GM12865 (cell line): ENCODE results near the gene MAP4K4.

Source experiments
- DNase-seq: peaks from one replicate; pipeline ENCODE4 v3.0.0; 2010; ENCODE audit warnings: low read depth
- H3K4me3 ChIP-seq: 2 replicates; pipeline ENCODE4 v1.5.1; 2011; ENCODE audit warnings: mild to moderate bottlenecking, low read depth, low read length, control low read depth
- CTCF ChIP-seq: IDR thresholded peaks from 2 replicates; pipeline ENCODE4 v1.5.1; 2011; ENCODE audit warnings: low read length, control low read depth, low read depth, inconsistent platforms; ENCODE audit not compliant: insufficient read depth; ENCODE audit errors: missing control alignments

Gene MAP4K4

DNA sequence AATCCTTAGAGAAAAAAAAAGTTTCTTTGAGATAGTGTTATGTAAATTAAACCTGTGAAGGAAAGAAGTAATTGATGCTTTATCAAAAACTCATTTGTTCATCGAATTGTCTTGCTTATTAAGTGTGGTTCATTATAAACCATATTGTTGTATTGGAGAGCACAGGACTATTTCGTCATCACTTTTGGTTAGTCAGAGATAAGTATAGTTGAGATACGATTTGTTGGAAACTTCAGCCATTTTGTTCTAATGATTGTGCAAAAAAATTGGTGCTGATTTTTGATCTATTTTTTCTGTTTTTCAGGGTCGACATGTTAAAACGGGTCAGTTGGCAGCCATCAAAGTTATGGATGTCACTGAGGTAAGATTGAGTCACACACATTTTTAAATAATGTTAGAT, 92.9 kb downstream of the MAP4K4 start:
- no peak for DNase-seq
- no peak overlapping the region for H3K4me3 ChIP-seq
- no peak for TF ChIP-seq CTCF

DNA sequence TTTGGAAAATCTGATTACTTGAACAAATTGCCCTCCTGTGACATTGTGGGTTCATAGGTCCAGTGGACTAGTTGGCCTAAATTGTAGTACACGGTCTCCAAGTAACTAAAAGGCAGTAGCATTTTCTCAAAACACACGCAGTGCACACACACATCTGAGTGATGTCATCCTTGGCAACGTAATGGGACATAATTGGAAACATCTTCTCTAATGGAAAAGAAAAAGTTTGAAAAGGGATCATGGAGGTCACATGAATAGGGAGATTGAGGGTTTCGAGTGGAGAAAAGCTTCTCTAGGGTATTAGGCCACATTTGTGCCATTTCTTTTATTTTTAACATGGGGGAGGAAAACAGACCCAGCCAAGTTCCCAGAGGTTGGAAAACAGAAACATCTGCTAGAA, 93.3 kb downstream of the MAP4K4 start:
- no peak for DNase-seq
- TF ChIP-seq CTCF: no peak

DNA sequence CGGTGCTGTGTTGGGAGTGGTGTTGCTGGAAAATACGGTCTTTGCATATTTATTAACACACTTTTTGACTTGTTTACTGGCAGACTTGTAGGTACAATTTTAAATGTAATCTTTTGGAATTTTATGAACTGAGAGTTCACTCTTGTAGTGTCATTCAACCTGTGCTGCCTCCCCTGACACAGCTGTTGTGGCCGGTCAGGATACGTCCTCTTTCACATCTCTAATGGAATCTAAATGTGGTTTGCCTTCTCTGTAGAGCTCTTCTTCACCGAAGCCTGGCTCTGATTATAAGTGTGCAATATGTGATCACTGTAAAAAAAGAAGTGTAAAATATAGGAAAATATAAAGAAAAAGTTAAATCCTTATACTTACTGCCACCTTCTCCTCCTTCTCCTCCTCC, 94.7 kb downstream of the MAP4K4 start:
- H3K4me3 ChIP-seq: no peak overlapping the region
- TF ChIP-seq CTCF: no peak
- DNase-seq: no peak

More for the DNA sequence above, 93.3 kb downstream of the MAP4K4 start:
- H3K4me3 ChIP-seq: no peak overlapping the region

DNA sequence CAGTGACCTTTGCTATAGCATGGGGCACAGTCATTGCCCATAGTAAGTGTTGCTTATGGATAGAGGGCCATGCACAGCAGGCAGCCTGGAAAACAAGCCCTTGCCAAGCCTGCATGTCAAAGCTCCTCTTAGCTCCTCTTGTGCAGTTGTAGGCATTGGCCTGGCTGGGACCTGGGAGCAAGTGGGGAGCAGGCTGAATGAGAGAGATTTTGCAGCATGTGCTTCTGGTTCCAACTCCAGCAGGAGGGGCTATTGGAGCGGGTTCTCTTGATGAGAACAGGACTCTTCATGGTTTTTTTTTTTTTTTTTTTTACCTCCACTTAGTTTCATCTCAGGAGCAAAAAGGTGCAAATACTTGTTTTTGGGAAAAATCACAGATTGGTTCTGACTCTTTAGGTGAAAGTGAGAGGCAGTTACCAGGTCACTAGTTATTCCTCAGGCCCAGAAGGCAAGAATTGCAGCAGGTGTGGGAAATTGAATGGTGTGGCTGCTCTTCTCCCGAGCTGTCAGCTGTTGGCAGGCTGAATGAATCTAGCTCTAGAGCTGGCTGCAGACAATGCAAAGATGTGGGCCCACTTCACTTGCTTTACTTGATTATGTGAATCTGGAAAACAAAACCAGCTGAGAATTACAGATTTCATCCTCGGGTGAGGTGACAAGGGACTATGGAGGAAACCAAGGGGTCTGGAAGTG, 95.9 kb downstream of the MAP4K4 start:
- no peak overlapping the region for H3K4me3 ChIP-seq
- DNase-seq: no peak
- TF ChIP-seq CTCF: no peak

- no peak for DNase-seq
- no peak overlapping the region for H3K4me3 ChIP-seq
- no peak for TF ChIP-seq CTCF
Observed at GRCh38 chr2:101794141-101794540, 96.6 kb downstream of the MAP4K4 start.

GRCh38 chr2:101795033-101795432, 97.5 kb downstream of the MAP4K4 start:
- H3K4me3 ChIP-seq: no peak overlapping the region
- no peak for TF ChIP-seq CTCF
- DNase-seq: no peak
